ENCODE results near the gene MAGI2. TPM values are rescaled to one million over a fixed set of nuclear protein-coding genes. Genes with fewer than 3 reads are reported as not detected.

The MAGI2 gene
- total RNA-seq, 1 donor from 2014 or later: 0.38 TPM

- Mint-ChIP-seq H3K9me3 (no peaks in the 10 kb centered on the region), H3K4me3 (no peak overlapping the region), H3K4me1 (no peaks in the 10 kb centered on the region), H3K27ac (no peak overlapping the region), H3K36me3 (ENCODE audit: low read depth) (no peaks in the 10 kb centered on the region), H3K27me3 (peaks cover 7% of the 10 kb centered on the region)
- CTCF ChIA-PET: no interaction called here
- ATAC-seq (ENCODE audit: low read depth) (no peak), DNase-seq (no peak)
- POLR2A ChIA-PET: interaction anchor here (0.6 kb wide), 1 partner anchor 89 kb away, joined by 3 read pairs; no protein-coding TSS in a partner anchor
- no peak for TF ChIP-seq CTCF (IDR thresholded peaks at IDR 0.05)
- intact Hi-C loops (cut with micrococcal nuclease): no loop called here
Measured at GRCh38 chr7:78052112-78052511, 1401.4 kb downstream of the MAGI2 start.

- ChIA-PET CTCF (no interaction called here), POLR2A (no interaction called here)
- Mint-ChIP-seq H3K9me3 (no peaks in the 10 kb centered on the region), H3K36me3 (ENCODE audit: low read depth) (no peaks in the 10 kb centered on the region), H3K27ac (no peak overlapping the region), H3K4me3 (no peak overlapping the region), H3K4me1 (no peaks in the 10 kb centered on the region), H3K27me3 (peaks cover 5% of the 10 kb centered on the region)
- DNase-seq (no peak), ATAC-seq (ENCODE audit: low read depth) (no peak)
- intact Hi-C loops (cut with micrococcal nuclease): no loop called here
- TF ChIP-seq CTCF (IDR thresholded peaks at IDR 0.05): no peak
Measured at GRCh38 chr7:78047800-78048199, 1405.7 kb downstream of the MAGI2 start.

DNA sequence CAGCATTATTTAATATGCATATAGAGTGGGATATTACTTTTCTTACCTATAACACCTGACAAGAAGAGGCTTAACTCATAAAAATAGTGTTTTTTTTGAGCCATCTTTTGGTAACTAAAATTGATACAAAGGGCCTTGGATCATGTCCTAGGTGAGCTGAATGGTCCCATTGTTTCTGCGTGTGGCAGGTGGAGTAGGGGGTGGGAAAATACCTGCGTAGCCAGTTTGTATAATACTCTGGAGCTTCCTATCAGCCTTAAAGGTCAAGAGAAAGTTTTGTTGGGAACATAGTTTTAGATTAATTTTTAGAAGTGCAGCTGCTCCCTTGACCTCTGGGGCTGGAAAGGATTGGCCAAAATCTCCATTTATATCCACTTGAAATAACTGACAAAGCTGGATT is 1410.3 kb downstream of the MAGI2 start:
- CTCF ChIA-PET: interaction anchor here (0.7 to 0.9 kb wide), 2 partner anchors 23 to 392 kb away, joined by 3 read pairs; no protein-coding TSS in a partner anchor
- POLR2A ChIA-PET: no interaction called here
- no peaks in the 10 kb centered on the region for H3K36me3 Mint-ChIP-seq (ENCODE audit: low read depth)
- no peak overlapping the region for H3K27ac Mint-ChIP-seq
- intact Hi-C loops (cut with micrococcal nuclease): no loop called here
- ATAC-seq (ENCODE audit: low read depth) (no peak), DNase-seq (no peak)
- no peak overlapping the region for H3K4me3 Mint-ChIP-seq
- peaks cover 21% of the 10 kb centered on the region for H3K27me3 Mint-ChIP-seq
- H3K9me3 Mint-ChIP-seq: no peaks in the 10 kb centered on the region
- no peak for TF ChIP-seq CTCF (IDR thresholded peaks at IDR 0.05)
- peaks cover 2% of the 10 kb centered on the region for H3K4me1 Mint-ChIP-seq

GRCh38 chr7:78041423-78041822 is 1412.0 kb downstream of the MAGI2 start:
- Mint-ChIP-seq H3K27ac (no peak overlapping the region), H3K9me3 (no peaks in the 10 kb centered on the region), H3K4me1 (peaks cover 2% of the 10 kb centered on the region), H3K36me3 (ENCODE audit: low read depth) (no peaks in the 10 kb centered on the region), H3K4me3 (no peak overlapping the region), H3K27me3 (peaks cover 16% of the 10 kb centered on the region)
- DNase-seq (no peak), ATAC-seq (ENCODE audit: low read depth) (no peak)
- POLR2A ChIA-PET: no interaction called here
- TF ChIP-seq CTCF (IDR thresholded peaks at IDR 0.05): no peak
- CTCF ChIA-PET: interaction anchor here (1.0 to 3.3 kb wide), 7 partner anchors 12 to 390 kb away, joined by 5 to 22 read pairs (median 7); no protein-coding TSS in a partner anchor
- intact Hi-C loops (cut with micrococcal nuclease): loop anchor here (2.0 kb wide), 1 partner anchor 391 kb away; no protein-coding TSS in a partner anchor

GRCh38 chr7:78039790-78040776 is 1413.4 kb downstream of the MAGI2 start:
- POLR2A ChIA-PET: no interaction called here
- no peaks in the 10 kb centered on the region for H3K9me3 Mint-ChIP-seq
- intact Hi-C loops (cut with micrococcal nuclease): loop anchor here (1.0 to 2.0 kb wide), 4 partner anchors 20 to 389 kb away; no protein-coding TSS in a partner anchor

More at GRCh38 chr7:78039790-78040776, 1413.4 kb downstream of the MAGI2 start:
- ATAC-seq (ENCODE audit: low read depth): peak; percentile 79
- peaks cover 2% of the 10 kb centered on the region for H3K4me1 Mint-ChIP-seq
- CTCF ChIA-PET: interaction anchor here (0.7 to 3.3 kb wide), 14 partner anchors 11 to 389 kb away, joined by 3 to 22 read pairs (median 6); no protein-coding TSS in a partner anchor
- TF ChIP-seq CTCF (IDR thresholded peaks at IDR 0.05): peak; percentile 18
- peaks cover 20% of the 10 kb centered on the region for H3K27me3 Mint-ChIP-seq
- no peak overlapping the region for H3K4me3 Mint-ChIP-seq
- no peaks in the 10 kb centered on the region for H3K36me3 Mint-ChIP-seq (ENCODE audit: low read depth)
- H3K27ac Mint-ChIP-seq: no peak overlapping the region
- peak; percentile 55 for DNase-seq

All from activated B cell treated with CpG ODN at 0.5 μM for 24 hours (primary cell).